NB4 (cell line): ENCODE results near the gene GDNF.

Experiments
- CTCF ChIP-seq: IDR thresholded peaks from one replicate; pipeline ENCODE4 v1.5.1; 2012; ENCODE audit warnings: low read depth, low read length
- MAX ChIP-seq: IDR thresholded peaks from 2 replicates; pipeline ENCODE4 v1.6.1; 2011; ENCODE audit warnings: low read depth, low read length

GRCh38 chr5:37841203-37841602 lies 1.4 kb upstream of the GDNF start:
- TF ChIP-seq CTCF (no peak), MAX (no peak)
